SK-N-SH (cell line): Measurements from ENCODE around the gene NOP9. TPM values are rescaled to one million over a fixed set of nuclear protein-coding genes. Genes with fewer than 3 reads are reported as not detected.

Experiments used
- CTCF ChIA-PET: fragments of 300-600, 350-600 bp; formaldehyde crosslinking; extraction: SDS; loops from one replicate; lab custom pipeline; 2021; lab: Yijun Ruan, JAX
- POLR2A ChIA-PET: fragments of 350-600 bp; sonication (Branson Sonifier 250); formaldehyde crosslinking; extraction: SDS; loops from one replicate; lab custom pipeline; 2020; ENCODE audit warnings: antibody characterized with exemption, inconsistent platforms; lab: Yijun Ruan, JAX
- DNase-seq: peaks from one replicate; pipeline ENCODE4 v3.0.0; 2012
- H2AFZ ChIP-seq: fragments of 200-600 bp; sonication (generic); 2 replicates; pipeline ENCODE4 v1.8.1; 2016; ENCODE audit warnings: antibody characterized with exemption, mild to moderate bottlenecking, low read depth
- H3F3A ChIP-seq: fragments of 200-600 bp; sonication (generic); replicated peaks from 2 replicates; pipeline ENCODE3; 2016; ENCODE audit warnings: antibody characterized with exemption, mild to moderate bottlenecking; ENCODE audit not compliant: insufficient read depth
- H3K27ac ChIP-seq, 2 experiments: fragments of 200-500 bp in 1 of 2; fragments of 200-600 bp in 1 of 2; sonication (Bioruptor generic) in 1 of 2; sonication (generic), shearing (Covaris generic) in 1 of 2; 2 replicates each; pipeline versions ENCODE4 v1.5.1 to v1.6.1; 2014 to 2016; ENCODE audit warnings: low read depth in 2 of 2, inconsistent platforms in 1 of 2, low read length in 1 of 2, mild to moderate bottlenecking in 1 of 2, mixed read lengths in 1 of 2
- H3K27me3 ChIP-seq: fragments of 200-600 bp; sonication (generic), shearing (Covaris generic); 2 replicates; pipeline ENCODE4 v1.6.1; 2016; ENCODE audit warnings: mixed run types; ENCODE audit not compliant: insufficient read depth
- H3K36me3 ChIP-seq, 2 experiments: fragments of 200-500 bp in 1 of 2; fragments of 200-600 bp in 1 of 2; sonication (Bioruptor generic) in 1 of 2; sonication (generic) in 1 of 2; replicated peaks in 1 of 2; 2 replicates each; pipeline versions ENCODE3 to v1.5.1; 2014 to 2016; ENCODE audit warnings: low read length in 1 of 2, mild to moderate bottlenecking in 1 of 2; ENCODE audit not compliant: insufficient read depth in 2 of 2, control insufficient read depth in 1 of 2
- H3K4me1 ChIP-seq, 2 experiments: fragments of 200-500 bp in 1 of 2; fragments of 200-600 bp in 1 of 2; sonication (Bioruptor generic) in 1 of 2; sonication (generic), shearing (Covaris generic) in 1 of 2; 2 replicates each; pipeline versions ENCODE4 v1.5.1 to v1.6.1; 2014 to 2016; ENCODE audit warnings: low read depth in 1 of 2, low read length in 1 of 2, mixed run types in 1 of 2; ENCODE audit not compliant: insufficient read depth in 2 of 2, control insufficient read depth in 1 of 2
- H3K4me2 ChIP-seq: fragments of 200-600 bp; sonication (generic), shearing (Covaris generic); 2 replicates; pipeline ENCODE4 v1.6.1; 2017; ENCODE audit warnings: mixed run types
- H3K4me3 ChIP-seq, 2 experiments: fragments of 200-500 bp in 1 of 2; fragments of 200-600 bp in 1 of 2; sonication (Bioruptor generic) in 1 of 2; sonication (generic), shearing (Covaris generic) in 1 of 2; 2 replicates each; pipeline versions ENCODE4 v1.5.1 to v1.8.1; 2014 to 2016; ENCODE audit warnings: low read depth in 2 of 2, inconsistent platforms in 1 of 2, low read length in 1 of 2, mild to moderate bottlenecking in 1 of 2, mixed read lengths in 1 of 2, moderate library complexity in 1 of 2
- H3K79me2 ChIP-seq: fragments of 200-600 bp; sonication (generic); 2 replicates; pipeline ENCODE4 v1.8.1; 2017; ENCODE audit warnings: mild to moderate bottlenecking; ENCODE audit not compliant: insufficient read depth
- H3K9ac ChIP-seq: fragments of 200-600 bp; sonication (generic); 2 replicates; pipeline ENCODE4 v1.6.1; 2017; ENCODE audit warnings: mixed run types
- H3K9me2 ChIP-seq: fragments of 200-600 bp; sonication (generic); 2 replicates; pipeline ENCODE4 v1.6.1; 2017; ENCODE audit warnings: mixed run types
- H3K9me3 ChIP-seq: fragments of 200-600 bp; sonication (generic); 2 replicates; pipeline ENCODE4 v1.6.1; 2017; ENCODE audit warnings: mixed run types, mild to moderate bottlenecking, moderate library complexity
- H4K20me1 ChIP-seq: fragments of 200-600 bp; sonication (generic); 2 replicates; pipeline ENCODE4 v1.6.1; 2017; ENCODE audit warnings: mild to moderate bottlenecking, mixed run types; ENCODE audit not compliant: insufficient read depth
- GABPA ChIP-seq: IDR thresholded peaks from 2 replicates; pipeline ENCODE4 v1.4.0; 2012; ENCODE audit warnings: low read depth, mild to moderate bottlenecking
- GATA2 ChIP-seq: sonication (generic); formaldehyde crosslinking; IDR thresholded peaks from 2 replicates; pipeline ENCODE4 v1.5.0; 2020; ENCODE audit warnings: mild to moderate bottlenecking, missing genetic modification reagents
- MEF2A ChIP-seq: IDR thresholded peaks from 2 replicates; pipeline ENCODE4 v1.4.0; 2012; ENCODE audit warnings: low read depth, borderline replicate concordance
- NFIC ChIP-seq: IDR thresholded peaks from 2 replicates; pipeline ENCODE4 v1.4.0; 2012; ENCODE audit warnings: borderline replicate concordance
- RCOR1 ChIP-seq: fragments of 150-350 bp; IDR thresholded peaks from 2 replicates; pipeline ENCODE4 v1.6.1; 2017; ENCODE audit warnings: antibody characterized with exemption, low read length
- RFX5 ChIP-seq: IDR thresholded peaks from 2 replicates; pipeline ENCODE4 v1.6.1; 2012; ENCODE audit warnings: mild to moderate bottlenecking, improper control_type of control experiment, low read length
- TEAD4 ChIP-seq: IDR thresholded peaks from 2 replicates; pipeline ENCODE4 v1.4.0; 2012; ENCODE audit warnings: mild to moderate bottlenecking, borderline replicate concordance; ENCODE audit not compliant: insufficient read depth
- YY1 ChIP-seq: IDR thresholded peaks from 2 replicates; pipeline ENCODE4 v1.4.0; 2012; ENCODE audit warnings: low read depth, mild to moderate bottlenecking
- WGBS: methylation state at CpG from one replicate; pipeline ENCODE4 v1.1.6; 2017; ENCODE audit warnings: low lambda C conversion rate; 5-methylcytosine and 5-hydroxymethylcytosine counted together
- polyA plus RNA-seq, 3 experiments: library from polyadenylated mRNA; depleted of rRNA; stranded (reverse); fragments of >200 nt; gene quantifications; 2 replicates each; pipeline ENCODE4 v1.2.3, GENCODE V29; 2012
- TF ChIP-seq, protein P1 (sequence below): IDR thresholded peaks from 2 replicates; pipeline ENCODE4 v1.4.0; 2012; ENCODE audit warnings: low read depth
- TF ChIP-seq, protein P2 (sequence below): IDR thresholded peaks from 2 replicates; pipeline ENCODE4 v1.6.1; 2012; ENCODE audit warnings: mild to moderate bottlenecking, low read depth, low read length, moderate library complexity
- TF ChIP-seq, protein P3 (sequence below): IDR thresholded peaks from 2 replicates; pipeline ENCODE4; 2012

Gene NOP9
- polyA plus RNA-seq, 1 of the 3 experiments (the other 2 are of a cell fraction): 11.9 TPM

DNA sequence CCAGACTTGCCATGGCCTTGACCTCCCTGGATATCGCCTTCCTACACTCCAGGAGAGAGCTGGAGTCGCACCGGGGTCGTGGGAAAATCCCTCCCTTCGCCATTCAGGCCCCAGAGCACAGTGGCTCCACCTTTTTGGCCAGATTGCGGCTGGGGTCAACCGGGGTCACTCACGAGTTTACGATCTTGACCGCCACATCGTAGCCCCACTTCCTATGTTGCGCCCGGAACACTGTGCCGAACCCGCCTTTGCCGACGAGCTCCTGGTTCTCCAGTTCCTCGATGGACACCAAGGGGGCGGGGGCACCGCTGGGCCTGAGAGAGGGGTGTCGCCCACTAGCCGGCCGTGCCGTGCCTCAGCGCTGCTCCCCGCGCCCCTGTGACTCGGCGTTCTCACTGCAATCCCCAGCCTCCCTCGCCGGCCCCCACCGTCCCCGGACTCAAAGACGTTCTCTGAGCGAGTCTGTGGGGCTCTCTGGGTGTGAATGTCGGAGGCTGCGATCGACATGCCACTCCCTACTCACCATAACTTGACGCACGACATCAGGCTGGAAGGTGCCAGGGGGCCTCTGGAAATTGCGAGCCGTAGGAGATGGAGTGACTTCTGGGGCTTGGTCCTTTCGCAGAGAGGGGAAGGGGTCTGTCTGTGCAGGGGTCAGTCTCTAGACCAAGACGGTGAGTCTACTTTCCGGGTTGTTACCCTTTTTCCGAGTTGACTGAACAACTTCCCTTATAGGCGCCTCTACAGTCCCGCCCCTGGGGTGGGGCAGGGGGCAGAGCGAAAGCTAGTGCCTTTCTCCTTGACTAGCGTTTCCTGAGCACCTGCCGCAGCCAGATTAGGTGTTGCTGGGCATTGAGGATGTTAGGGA is 39.9 kb downstream of the NOP9 start, which contains the start of gene RIPK3:
Gene RIPK3 (minus strand): TSS at position 708 of the 868 bp plus-strand sequence. CDS start 165 bp downstream, at position 543.
- no peaks in the 10 kb centered on the region for H3K9me3 ChIP-seq
- H3K9me2 ChIP-seq: no peaks in the 10 kb centered on the region
- H3K27me3 ChIP-seq: peaks cover 68% of the 10 kb centered on the region
- no peaks in the 10 kb centered on the region for H3K36me3 ChIP-seq
- POLR2A ChIA-PET: interaction anchor here (1.1 kb wide), 1 partner anchor 92 kb away, joined by 3 read pairs; no protein-coding TSS in a partner anchor
- WGBS: 75% methylated on average over 41 of the region's 51 CpGs
- no peaks in the 10 kb centered on the region for H3K79me2 ChIP-seq
- no peaks in the 10 kb centered on the region for H4K20me1 ChIP-seq
- H3K4me1 ChIP-seq: peaks cover 0 to 2% of the 10 kb centered on the region in 2 experiments; a peak in 1 of 4 replicates
- H2AFZ ChIP-seq: no peak within 1 kb of the TSS
- no peak within 1 kb of the TSS for H3K4me3 ChIP-seq
- TF ChIP-seq RCOR1: no peak
- TF ChIP-seq, protein P1, sequence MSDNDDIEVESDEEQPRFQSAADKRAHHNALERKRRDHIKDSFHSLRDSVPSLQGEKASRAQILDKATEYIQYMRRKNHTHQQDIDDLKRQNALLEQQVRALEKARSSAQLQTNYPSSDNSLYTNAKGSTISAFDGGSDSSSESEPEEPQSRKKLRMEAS: no peak
- no peak for TF ChIP-seq NFIC
- no peak for TF ChIP-seq YY1
- TF ChIP-seq MEF2A: no peak
- TF ChIP-seq GATA2 (CRISPR knock-in tag): no peak
- TF ChIP-seq, protein P2, sequence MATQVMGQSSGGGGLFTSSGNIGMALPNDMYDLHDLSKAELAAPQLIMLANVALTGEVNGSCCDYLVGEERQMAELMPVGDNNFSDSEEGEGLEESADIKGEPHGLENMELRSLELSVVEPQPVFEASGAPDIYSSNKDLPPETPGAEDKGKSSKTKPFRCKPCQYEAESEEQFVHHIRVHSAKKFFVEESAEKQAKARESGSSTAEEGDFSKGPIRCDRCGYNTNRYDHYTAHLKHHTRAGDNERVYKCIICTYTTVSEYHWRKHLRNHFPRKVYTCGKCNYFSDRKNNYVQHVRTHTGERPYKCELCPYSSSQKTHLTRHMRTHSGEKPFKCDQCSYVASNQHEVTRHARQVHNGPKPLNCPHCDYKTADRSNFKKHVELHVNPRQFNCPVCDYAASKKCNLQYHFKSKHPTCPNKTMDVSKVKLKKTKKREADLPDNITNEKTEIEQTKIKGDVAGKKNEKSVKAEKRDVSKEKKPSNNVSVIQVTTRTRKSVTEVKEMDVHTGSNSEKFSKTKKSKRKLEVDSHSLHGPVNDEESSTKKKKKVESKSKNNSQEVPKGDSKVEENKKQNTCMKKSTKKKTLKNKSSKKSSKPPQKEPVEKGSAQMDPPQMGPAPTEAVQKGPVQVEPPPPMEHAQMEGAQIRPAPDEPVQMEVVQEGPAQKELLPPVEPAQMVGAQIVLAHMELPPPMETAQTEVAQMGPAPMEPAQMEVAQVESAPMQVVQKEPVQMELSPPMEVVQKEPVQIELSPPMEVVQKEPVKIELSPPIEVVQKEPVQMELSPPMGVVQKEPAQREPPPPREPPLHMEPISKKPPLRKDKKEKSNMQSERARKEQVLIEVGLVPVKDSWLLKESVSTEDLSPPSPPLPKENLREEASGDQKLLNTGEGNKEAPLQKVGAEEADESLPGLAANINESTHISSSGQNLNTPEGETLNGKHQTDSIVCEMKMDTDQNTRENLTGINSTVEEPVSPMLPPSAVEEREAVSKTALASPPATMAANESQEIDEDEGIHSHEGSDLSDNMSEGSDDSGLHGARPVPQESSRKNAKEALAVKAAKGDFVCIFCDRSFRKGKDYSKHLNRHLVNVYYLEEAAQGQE: no peak
- TF ChIP-seq, protein P3, sequence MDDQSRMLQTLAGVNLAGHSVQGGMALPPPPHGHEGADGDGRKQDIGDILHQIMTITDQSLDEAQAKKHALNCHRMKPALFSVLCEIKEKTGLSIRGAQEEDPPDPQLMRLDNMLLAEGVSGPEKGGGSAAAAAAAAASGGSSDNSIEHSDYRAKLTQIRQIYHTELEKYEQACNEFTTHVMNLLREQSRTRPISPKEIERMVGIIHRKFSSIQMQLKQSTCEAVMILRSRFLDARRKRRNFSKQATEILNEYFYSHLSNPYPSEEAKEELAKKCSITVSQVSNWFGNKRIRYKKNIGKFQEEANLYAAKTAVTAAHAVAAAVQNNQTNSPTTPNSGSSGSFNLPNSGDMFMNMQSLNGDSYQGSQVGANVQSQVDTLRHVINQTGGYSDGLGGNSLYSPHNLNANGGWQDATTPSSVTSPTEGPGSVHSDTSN: no peak
- TF ChIP-seq GABPA: no peak
- no peak for TF ChIP-seq TEAD4
- no peak for TF ChIP-seq RFX5
- H3K9ac ChIP-seq: no peak within 1 kb of the TSS
- no peak for DNase-seq
- no peak within 1 kb of the TSS for H3K27ac ChIP-seq
- CTCF ChIA-PET: interaction anchor here (1.1 to 12.7 kb wide), 8 partner anchors 6 to 98 kb away, joined by 3 to 445 read pairs (median 9); partner anchors contain the start of genes CBLN3, CIDEB, KHNYN and SDR39U1
- no peaks in the 10 kb centered on the region for H3F3A ChIP-seq
- no peak within 1 kb of the TSS for H3K4me2 ChIP-seq
